ENCODE measurements around the gene SPDYA.

Gene SPDYA

DNA sequence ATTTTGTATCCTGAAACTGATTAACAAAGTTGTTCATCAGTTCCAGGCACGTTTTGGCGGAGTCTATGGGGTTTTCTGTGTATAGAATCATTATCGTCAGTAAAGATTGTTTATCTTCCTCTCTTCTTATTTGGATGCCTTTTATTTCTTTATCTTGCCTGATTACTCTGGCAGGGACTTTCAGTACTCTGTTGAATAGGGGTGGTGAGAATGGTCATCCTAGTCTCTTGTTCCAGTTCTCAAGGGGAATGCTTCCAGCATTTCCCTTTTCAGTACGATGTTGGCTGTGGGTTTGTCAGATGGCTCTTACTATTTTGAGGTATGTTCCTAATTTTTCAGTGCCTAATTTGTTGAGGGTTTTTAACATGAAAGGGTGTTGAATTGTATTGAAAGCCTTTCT, 14.0 kb upstream of the SPDYA start:
- no peak for DNase-seq (ENCODE audit: low read depth)
- TF ChIP-seq, protein P1, sequence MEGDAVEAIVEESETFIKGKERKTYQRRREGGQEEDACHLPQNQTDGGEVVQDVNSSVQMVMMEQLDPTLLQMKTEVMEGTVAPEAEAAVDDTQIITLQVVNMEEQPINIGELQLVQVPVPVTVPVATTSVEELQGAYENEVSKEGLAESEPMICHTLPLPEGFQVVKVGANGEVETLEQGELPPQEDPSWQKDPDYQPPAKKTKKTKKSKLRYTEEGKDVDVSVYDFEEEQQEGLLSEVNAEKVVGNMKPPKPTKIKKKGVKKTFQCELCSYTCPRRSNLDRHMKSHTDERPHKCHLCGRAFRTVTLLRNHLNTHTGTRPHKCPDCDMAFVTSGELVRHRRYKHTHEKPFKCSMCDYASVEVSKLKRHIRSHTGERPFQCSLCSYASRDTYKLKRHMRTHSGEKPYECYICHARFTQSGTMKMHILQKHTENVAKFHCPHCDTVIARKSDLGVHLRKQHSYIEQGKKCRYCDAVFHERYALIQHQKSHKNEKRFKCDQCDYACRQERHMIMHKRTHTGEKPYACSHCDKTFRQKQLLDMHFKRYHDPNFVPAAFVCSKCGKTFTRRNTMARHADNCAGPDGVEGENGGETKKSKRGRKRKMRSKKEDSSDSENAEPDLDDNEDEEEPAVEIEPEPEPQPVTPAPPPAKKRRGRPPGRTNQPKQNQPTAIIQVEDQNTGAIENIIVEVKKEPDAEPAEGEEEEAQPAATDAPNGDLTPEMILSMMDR (conservative IDR thresholded peaks at IDR 0.05; ENCODE audit: low read depth, low read length) = no peak
- no peak overlapping the region for H3K4me3 ChIP-seq (ENCODE audit: low read length)

DNA sequence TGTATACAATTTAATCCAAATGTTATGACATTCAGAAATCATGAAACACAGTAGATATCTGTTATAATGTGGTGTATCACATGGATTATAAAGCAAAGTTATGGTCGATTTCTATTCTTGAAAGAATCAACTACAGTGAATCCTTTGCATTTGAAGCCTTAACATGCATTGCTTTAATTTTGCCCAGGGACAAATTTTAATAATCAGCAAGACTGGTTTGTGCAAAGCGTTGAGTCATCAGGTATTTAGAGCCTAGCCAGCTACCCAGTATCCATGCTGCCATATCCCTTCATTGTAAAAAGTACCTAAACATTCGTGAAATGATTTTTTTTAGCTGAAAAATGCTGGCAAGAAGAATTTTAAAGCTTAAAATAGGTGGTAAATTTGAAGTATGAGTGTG, 8.9 kb upstream of the SPDYA start:
- DNase-seq (ENCODE audit: low read depth) = no peak
- no peak overlapping the region for H3K4me3 ChIP-seq (ENCODE audit: low read length)
- TF ChIP-seq, protein P1 (conservative IDR thresholded peaks at IDR 0.05; ENCODE audit: low read depth, low read length) = no peak

DNA sequence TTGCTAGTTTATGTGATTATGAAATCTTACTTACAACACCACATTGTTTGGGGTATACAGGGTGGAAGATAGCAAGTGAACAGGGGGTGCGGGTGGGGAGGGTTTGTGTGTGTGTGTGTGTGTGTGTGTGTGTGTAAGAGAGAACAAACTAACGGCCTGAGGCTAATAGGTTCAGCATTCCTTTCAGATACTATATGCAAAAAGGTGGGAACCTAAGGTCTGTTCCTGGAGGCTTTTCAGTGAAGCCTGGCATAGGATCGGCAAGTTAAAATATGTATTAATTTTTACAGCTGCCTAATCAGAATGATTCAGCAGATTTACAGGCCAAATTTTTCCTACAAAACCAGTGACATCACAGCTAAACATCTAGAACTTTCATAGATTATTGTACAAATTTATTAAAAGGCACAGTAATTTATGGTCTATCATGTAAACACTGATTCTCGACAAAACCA, 7.6 kb upstream of the SPDYA start:
- TF ChIP-seq, protein P1 (conservative IDR thresholded peaks at IDR 0.05; ENCODE audit: low read depth, low read length) = no peak
- DNase-seq (ENCODE audit: low read depth) = no peak
- H3K4me3 ChIP-seq (ENCODE audit: low read length) = no peak overlapping the region

DNA sequence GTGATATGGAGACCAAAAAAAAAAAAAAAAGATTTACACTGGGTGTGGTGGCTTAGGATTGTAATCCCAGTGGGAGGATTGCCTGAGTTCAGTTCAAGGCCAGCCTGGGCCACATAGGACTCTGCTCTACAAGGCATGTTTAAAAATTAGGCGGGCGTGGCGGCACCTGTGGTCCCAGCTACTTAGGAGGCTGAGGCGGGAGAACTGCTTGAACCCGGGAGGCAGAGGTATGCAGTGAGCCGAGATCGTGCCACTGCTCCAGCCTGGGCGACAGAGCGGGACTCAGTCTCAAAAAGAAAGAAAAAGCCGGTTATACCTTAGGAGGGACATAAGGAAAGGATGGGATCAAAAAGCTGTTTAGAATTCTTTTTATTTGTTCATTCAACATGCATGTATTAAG, 707 bp upstream of the SPDYA start:
- H3K4me3 ChIP-seq (ENCODE audit: low read length) = peak overlapping the region; percentile 56
- TF ChIP-seq, protein P1 (conservative IDR thresholded peaks at IDR 0.05; ENCODE audit: low read depth, low read length) = no peak
- no peak for DNase-seq (ENCODE audit: low read depth)

DNA sequence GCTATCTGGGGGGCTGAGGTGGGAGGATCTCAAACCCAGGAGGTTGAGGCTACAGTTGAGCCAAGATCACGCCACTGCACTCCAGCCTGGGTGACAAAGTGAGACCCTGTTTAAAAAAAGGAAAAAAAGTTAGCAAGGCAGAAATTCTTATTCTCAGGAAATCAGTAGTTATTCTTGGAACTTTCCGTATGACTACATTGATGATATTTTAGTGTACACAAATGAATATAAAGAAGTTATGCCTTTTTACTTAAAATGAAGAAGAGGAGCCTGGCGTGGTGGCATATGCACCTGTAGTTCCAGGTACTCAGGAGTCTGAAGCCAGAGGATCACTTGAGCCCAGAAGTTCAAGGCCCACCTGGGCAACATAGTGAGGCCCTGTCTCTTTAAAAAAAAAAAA, 7.4 kb downstream of the SPDYA start:
- TF ChIP-seq, protein P1 (conservative IDR thresholded peaks at IDR 0.05; ENCODE audit: low read depth, low read length) = no peak
- DNase-seq (ENCODE audit: low read depth) = no peak
- H3K4me3 ChIP-seq (ENCODE audit: low read length) = no peak overlapping the region

DNA sequence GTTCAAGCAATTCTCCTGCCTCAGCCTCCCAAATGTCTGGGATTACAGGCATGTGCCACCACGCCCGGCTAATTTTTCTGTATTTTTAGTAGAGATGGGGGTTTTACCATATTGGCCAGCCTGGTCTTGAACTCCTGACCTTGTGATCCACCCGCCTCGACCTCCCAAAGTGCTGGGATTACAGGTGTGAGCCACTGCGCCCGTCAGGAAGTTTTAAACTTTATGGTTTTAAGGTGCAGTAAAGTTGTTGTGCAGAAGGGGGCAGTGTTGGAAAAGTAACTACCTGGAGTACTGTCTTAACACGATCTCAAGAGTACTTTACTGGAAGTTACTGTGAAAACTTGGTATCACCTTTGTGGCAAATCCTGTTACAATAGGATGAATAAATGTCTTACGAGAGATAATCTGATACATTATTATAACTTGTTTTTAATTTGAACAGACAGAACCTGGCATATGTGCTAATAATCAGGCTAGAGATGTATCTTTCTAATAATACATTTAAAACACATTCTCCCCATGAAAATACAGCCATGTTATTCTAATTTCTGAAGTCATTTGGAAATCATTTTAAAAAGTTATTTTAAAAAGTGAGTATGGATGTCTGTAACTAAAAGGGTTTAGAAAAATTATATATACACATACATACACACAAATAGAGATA, 10.8 kb downstream of the SPDYA start:
- TF ChIP-seq, protein P1 (conservative IDR thresholded peaks at IDR 0.05; ENCODE audit: low read depth, low read length) = peak; percentile 68
- DNase-seq (ENCODE audit: low read depth) = no peak
- H3K4me3 ChIP-seq (ENCODE audit: low read length) = no peak overlapping the region

DNA sequence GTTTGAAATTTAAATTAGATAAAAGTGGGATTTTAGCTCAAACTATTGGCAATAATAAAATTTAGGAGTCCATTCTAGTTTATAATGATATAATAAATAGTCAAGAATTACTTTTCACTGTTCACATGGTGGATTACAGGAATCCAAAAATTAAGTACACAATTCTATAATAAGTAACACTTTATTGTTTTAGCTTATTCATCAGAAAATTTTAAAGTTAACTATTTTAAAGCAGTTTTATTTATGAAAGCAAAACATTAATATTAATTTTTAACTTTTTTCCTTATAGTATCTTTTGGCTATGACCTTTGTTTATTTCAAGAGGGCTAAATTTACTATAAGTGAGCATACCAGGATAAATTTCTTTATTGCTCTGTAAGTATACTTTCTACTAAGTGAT, 11.4 kb downstream of the SPDYA start:
- TF ChIP-seq, protein P1 (conservative IDR thresholded peaks at IDR 0.05; ENCODE audit: low read depth, low read length) = no peak
- no peak overlapping the region for H3K4me3 ChIP-seq (ENCODE audit: low read length)
- DNase-seq (ENCODE audit: low read depth) = no peak
